SK-N-SH (cell line): ENCODE results near the gene ELF3. TPM values are rescaled to one million over a fixed set of nuclear protein-coding genes. Genes with fewer than 3 reads are reported as not detected.

Experiments
- CTCF ChIA-PET: fragments of 300-600, 350-600 bp; formaldehyde crosslinking; extraction: SDS; loops from one replicate; lab custom pipeline; 2021; lab: Yijun Ruan, JAX
- POLR2A ChIA-PET: fragments of 350-600 bp; sonication (Branson Sonifier 250); formaldehyde crosslinking; extraction: SDS; loops from one replicate; lab custom pipeline; 2020; ENCODE audit warnings: antibody characterized with exemption, inconsistent platforms; lab: Yijun Ruan, JAX
- DNase-seq: peaks from one replicate; pipeline ENCODE4 v3.0.0; 2012
- H2AFZ ChIP-seq: fragments of 200-600 bp; sonication (generic); 2 replicates; pipeline ENCODE4 v1.8.1; 2016; ENCODE audit warnings: antibody characterized with exemption, mild to moderate bottlenecking, low read depth
- H3F3A ChIP-seq: fragments of 200-600 bp; sonication (generic); replicated peaks from 2 replicates; pipeline ENCODE3; 2016; ENCODE audit warnings: antibody characterized with exemption, mild to moderate bottlenecking; ENCODE audit not compliant: insufficient read depth
- H3K27ac ChIP-seq, 2 experiments: fragments of 200-500 bp in 1 of 2; fragments of 200-600 bp in 1 of 2; sonication (Bioruptor generic) in 1 of 2; sonication (generic), shearing (Covaris generic) in 1 of 2; 2 replicates each; pipeline versions ENCODE4 v1.5.1 to v1.6.1; 2014 to 2016; ENCODE audit warnings: low read depth in 2 of 2, inconsistent platforms in 1 of 2, low read length in 1 of 2, mild to moderate bottlenecking in 1 of 2, mixed read lengths in 1 of 2
- H3K27me3 ChIP-seq: fragments of 200-600 bp; sonication (generic), shearing (Covaris generic); 2 replicates; pipeline ENCODE4 v1.6.1; 2016; ENCODE audit warnings: mixed run types; ENCODE audit not compliant: insufficient read depth
- H3K36me3 ChIP-seq, 2 experiments: fragments of 200-500 bp in 1 of 2; fragments of 200-600 bp in 1 of 2; sonication (Bioruptor generic) in 1 of 2; sonication (generic) in 1 of 2; replicated peaks in 1 of 2; 2 replicates each; pipeline versions ENCODE3 to v1.5.1; 2014 to 2016; ENCODE audit warnings: low read length in 1 of 2, mild to moderate bottlenecking in 1 of 2; ENCODE audit not compliant: insufficient read depth in 2 of 2, control insufficient read depth in 1 of 2
- H3K4me1 ChIP-seq, 2 experiments: fragments of 200-500 bp in 1 of 2; fragments of 200-600 bp in 1 of 2; sonication (Bioruptor generic) in 1 of 2; sonication (generic), shearing (Covaris generic) in 1 of 2; 2 replicates each; pipeline versions ENCODE4 v1.5.1 to v1.6.1; 2014 to 2016; ENCODE audit warnings: low read depth in 1 of 2, low read length in 1 of 2, mixed run types in 1 of 2; ENCODE audit not compliant: insufficient read depth in 2 of 2, control insufficient read depth in 1 of 2
- H3K4me2 ChIP-seq: fragments of 200-600 bp; sonication (generic), shearing (Covaris generic); 2 replicates; pipeline ENCODE4 v1.6.1; 2017; ENCODE audit warnings: mixed run types
- H3K4me3 ChIP-seq, 2 experiments: fragments of 200-500 bp in 1 of 2; fragments of 200-600 bp in 1 of 2; sonication (Bioruptor generic) in 1 of 2; sonication (generic), shearing (Covaris generic) in 1 of 2; 2 replicates each; pipeline versions ENCODE4 v1.5.1 to v1.8.1; 2014 to 2016; ENCODE audit warnings: low read depth in 2 of 2, inconsistent platforms in 1 of 2, low read length in 1 of 2, mild to moderate bottlenecking in 1 of 2, mixed read lengths in 1 of 2, moderate library complexity in 1 of 2
- H3K79me2 ChIP-seq: fragments of 200-600 bp; sonication (generic); 2 replicates; pipeline ENCODE4 v1.8.1; 2017; ENCODE audit warnings: mild to moderate bottlenecking; ENCODE audit not compliant: insufficient read depth
- H3K9ac ChIP-seq: fragments of 200-600 bp; sonication (generic); 2 replicates; pipeline ENCODE4 v1.6.1; 2017; ENCODE audit warnings: mixed run types
- H3K9me2 ChIP-seq: fragments of 200-600 bp; sonication (generic); 2 replicates; pipeline ENCODE4 v1.6.1; 2017; ENCODE audit warnings: mixed run types
- H3K9me3 ChIP-seq: fragments of 200-600 bp; sonication (generic); 2 replicates; pipeline ENCODE4 v1.6.1; 2017; ENCODE audit warnings: mixed run types, mild to moderate bottlenecking, moderate library complexity
- H4K20me1 ChIP-seq: fragments of 200-600 bp; sonication (generic); 2 replicates; pipeline ENCODE4 v1.6.1; 2017; ENCODE audit warnings: mild to moderate bottlenecking, mixed run types; ENCODE audit not compliant: insufficient read depth
- CHD2 ChIP-seq: fragments of 150-350 bp; IDR thresholded peaks from 2 replicates; pipeline ENCODE4 v1.6.1; 2018; ENCODE audit warnings: low read length; ENCODE audit not compliant: partially characterized antibody
- EZH2phosphoT487 ChIP-seq: fragments of 200-600 bp; sonication (generic); IDR thresholded peaks from 2 replicates; pipeline ENCODE4 v1.6.1; 2017; ENCODE audit warnings: low read depth, mixed run types, mild to moderate bottlenecking, antibody characterized with exemption, moderate library complexity, borderline replicate concordance
- FOSL2 ChIP-seq: IDR thresholded peaks from 2 replicates; pipeline ENCODE4 v1.4.0; 2012; ENCODE audit warnings: low read depth, mild to moderate bottlenecking, moderate library complexity, borderline replicate concordance
- FOXJ3 ChIP-seq: sonication (generic); formaldehyde crosslinking; IDR thresholded peaks from 2 replicates; pipeline ENCODE4 v1.5.1; 2020; ENCODE audit warnings: mild to moderate bottlenecking, missing genetic modification reagents
- FOXM1 ChIP-seq: IDR thresholded peaks from 2 replicates; pipeline ENCODE4 v1.4.0; 2012; ENCODE audit warnings: low read depth, mild to moderate bottlenecking
- GATA2 ChIP-seq: sonication (generic); formaldehyde crosslinking; IDR thresholded peaks from 2 replicates; pipeline ENCODE4 v1.5.0; 2020; ENCODE audit warnings: mild to moderate bottlenecking, missing genetic modification reagents
- JUND ChIP-seq: IDR thresholded peaks from 2 replicates; pipeline ENCODE4 v1.4.0; 2012
- POLR2AphosphoS5 ChIP-seq: IDR thresholded peaks from 2 replicates; pipeline ENCODE4 v1.6.1; 2012; ENCODE audit warnings: low read depth, low read length
- RAD21 ChIP-seq: IDR thresholded peaks from 2 replicates; pipeline ENCODE4 v1.6.1; 2012; ENCODE audit warnings: mild to moderate bottlenecking, low read length
- RXRA ChIP-seq: IDR thresholded peaks from 2 replicates; pipeline ENCODE4 v1.4.0; 2012; ENCODE audit warnings: low read depth, mild to moderate bottlenecking, borderline replicate concordance
- SMC3 ChIP-seq: IDR thresholded peaks from 2 replicates; pipeline ENCODE4 v1.6.1; 2012; ENCODE audit warnings: low read depth, low read length, improper control_type of control experiment
- TAF1 ChIP-seq: IDR thresholded peaks from 2 replicates; pipeline ENCODE4 v1.6.1; 2012; ENCODE audit warnings: low read depth, mild to moderate bottlenecking, low read length, moderate library complexity, borderline replicate concordance
- YY1 ChIP-seq: IDR thresholded peaks from 2 replicates; pipeline ENCODE4 v1.4.0; 2012; ENCODE audit warnings: low read depth, mild to moderate bottlenecking
- WGBS: methylation state at CpG from one replicate; pipeline ENCODE4 v1.1.6; 2017; ENCODE audit warnings: low lambda C conversion rate; 5-methylcytosine and 5-hydroxymethylcytosine counted together
- polyA plus RNA-seq, 3 experiments: library from polyadenylated mRNA; depleted of rRNA; stranded (reverse); fragments of >200 nt; gene quantifications; 2 replicates each; pipeline ENCODE4 v1.2.3, GENCODE V29; 2012
- TF ChIP-seq, protein P1 (sequence below): fragments of 150-350 bp; IDR thresholded peaks from 2 replicates; pipeline ENCODE4 v1.6.1; 2016; ENCODE audit warnings: mild to moderate bottlenecking, low read depth, low read length
- TF ChIP-seq, protein P2 (sequence below): IDR thresholded peaks from 2 replicates; pipeline ENCODE4; 2012
- TF ChIP-seq, protein P3 (sequence below): IDR thresholded peaks from 2 replicates; pipeline ENCODE4 v1.4.0; 2012; ENCODE audit warnings: low read depth
- TF ChIP-seq, protein P4 (sequence below): IDR thresholded peaks from 2 replicates; pipeline ENCODE4 v1.4.0; 2012; ENCODE audit warnings: low read depth, borderline replicate concordance

ELF3 gene
- polyA plus RNA-seq, 1 of the 3 experiments (the other 2 are of a cell fraction): 0.10 TPM

DNA sequence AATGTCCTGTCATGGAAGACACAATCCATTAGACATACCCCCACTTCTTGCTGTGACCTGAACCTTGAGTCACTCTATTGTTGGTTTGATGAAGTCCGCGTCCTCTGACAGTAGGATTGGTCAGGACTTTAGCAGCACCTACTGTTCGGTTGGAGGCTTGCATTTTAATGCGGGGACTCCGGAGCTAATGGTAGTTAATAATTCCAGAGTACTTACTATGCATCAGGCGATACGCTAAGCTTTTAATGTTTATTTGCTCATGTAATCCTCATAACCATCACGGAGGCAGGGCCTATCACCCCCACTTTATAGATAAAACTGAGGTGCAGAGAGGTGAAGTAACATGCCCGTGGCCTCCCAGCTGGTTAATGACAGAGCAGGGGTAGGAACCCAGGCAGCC is 7.9 kb upstream of the ELF3 start:
- no peaks in the 10 kb centered on the region for H3K4me1 ChIP-seq
- H3K9ac ChIP-seq: no peak overlapping the region
- no peak for TF ChIP-seq GATA2 (CRISPR knock-in tag)
- no peak for TF ChIP-seq YY1
- no peak for TF ChIP-seq FOXM1
- TF ChIP-seq POLR2AphosphoS5: no peak
- TF ChIP-seq, protein P1, sequence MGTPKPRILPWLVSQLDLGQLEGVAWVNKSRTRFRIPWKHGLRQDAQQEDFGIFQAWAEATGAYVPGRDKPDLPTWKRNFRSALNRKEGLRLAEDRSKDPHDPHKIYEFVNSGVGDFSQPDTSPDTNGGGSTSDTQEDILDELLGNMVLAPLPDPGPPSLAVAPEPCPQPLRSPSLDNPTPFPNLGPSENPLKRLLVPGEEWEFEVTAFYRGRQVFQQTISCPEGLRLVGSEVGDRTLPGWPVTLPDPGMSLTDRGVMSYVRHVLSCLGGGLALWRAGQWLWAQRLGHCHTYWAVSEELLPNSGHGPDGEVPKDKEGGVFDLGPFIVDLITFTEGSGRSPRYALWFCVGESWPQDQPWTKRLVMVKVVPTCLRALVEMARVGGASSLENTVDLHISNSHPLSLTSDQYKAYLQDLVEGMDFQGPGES: no peak
- TF ChIP-seq, protein P2, sequence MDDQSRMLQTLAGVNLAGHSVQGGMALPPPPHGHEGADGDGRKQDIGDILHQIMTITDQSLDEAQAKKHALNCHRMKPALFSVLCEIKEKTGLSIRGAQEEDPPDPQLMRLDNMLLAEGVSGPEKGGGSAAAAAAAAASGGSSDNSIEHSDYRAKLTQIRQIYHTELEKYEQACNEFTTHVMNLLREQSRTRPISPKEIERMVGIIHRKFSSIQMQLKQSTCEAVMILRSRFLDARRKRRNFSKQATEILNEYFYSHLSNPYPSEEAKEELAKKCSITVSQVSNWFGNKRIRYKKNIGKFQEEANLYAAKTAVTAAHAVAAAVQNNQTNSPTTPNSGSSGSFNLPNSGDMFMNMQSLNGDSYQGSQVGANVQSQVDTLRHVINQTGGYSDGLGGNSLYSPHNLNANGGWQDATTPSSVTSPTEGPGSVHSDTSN: no peak
- no peak for TF ChIP-seq SMC3
- no peak for TF ChIP-seq RXRA
- TF ChIP-seq JUND: no peak
- TF ChIP-seq, protein P3, sequence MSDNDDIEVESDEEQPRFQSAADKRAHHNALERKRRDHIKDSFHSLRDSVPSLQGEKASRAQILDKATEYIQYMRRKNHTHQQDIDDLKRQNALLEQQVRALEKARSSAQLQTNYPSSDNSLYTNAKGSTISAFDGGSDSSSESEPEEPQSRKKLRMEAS: no peak
- TF ChIP-seq, protein P4, sequence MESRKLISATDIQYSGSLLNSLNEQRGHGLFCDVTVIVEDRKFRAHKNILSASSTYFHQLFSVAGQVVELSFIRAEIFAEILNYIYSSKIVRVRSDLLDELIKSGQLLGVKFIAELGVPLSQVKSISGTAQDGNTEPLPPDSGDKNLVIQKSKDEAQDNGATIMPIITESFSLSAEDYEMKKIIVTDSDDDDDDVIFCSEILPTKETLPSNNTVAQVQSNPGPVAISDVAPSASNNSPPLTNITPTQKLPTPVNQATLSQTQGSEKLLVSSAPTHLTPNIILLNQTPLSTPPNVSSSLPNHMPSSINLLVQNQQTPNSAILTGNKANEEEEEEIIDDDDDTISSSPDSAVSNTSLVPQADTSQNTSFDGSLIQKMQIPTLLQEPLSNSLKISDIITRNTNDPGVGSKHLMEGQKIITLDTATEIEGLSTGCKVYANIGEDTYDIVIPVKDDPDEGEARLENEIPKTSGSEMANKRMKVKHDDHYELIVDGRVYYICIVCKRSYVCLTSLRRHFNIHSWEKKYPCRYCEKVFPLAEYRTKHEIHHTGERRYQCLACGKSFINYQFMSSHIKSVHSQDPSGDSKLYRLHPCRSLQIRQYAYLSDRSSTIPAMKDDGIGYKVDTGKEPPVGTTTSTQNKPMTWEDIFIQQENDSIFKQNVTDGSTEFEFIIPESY: no peak
- TF ChIP-seq FOXJ3 (CRISPR knock-in tag): no peak
- no peak for TF ChIP-seq TAF1
- peaks cover 20% of the 10 kb centered on the region for H3F3A ChIP-seq
- H3K4me2 ChIP-seq: no peak overlapping the region
- no peak overlapping the region for H3K27ac ChIP-seq
- no peak overlapping the region for H3K4me3 ChIP-seq
- H3K79me2 ChIP-seq: no peaks in the 10 kb centered on the region
- H4K20me1 ChIP-seq: no peaks in the 10 kb centered on the region
- ChIA-PET CTCF (interaction anchor here (4.3 to 20.4 kb wide), 3 partner anchors 107 to 133 kb away, joined by 44 to 411 read pairs (median 56); partner anchors contain the start of gene GPR37L1), POLR2A (no interaction called here)
- H3K9me2 ChIP-seq: no peaks in the 10 kb centered on the region
- 82% methylated on average over 9 of the region's 9 CpGs for WGBS
- no peak overlapping the region for H2AFZ ChIP-seq
- peaks cover 41 to 55% of the 10 kb centered on the region in 2 experiments for H3K36me3 ChIP-seq
- H3K9me3 ChIP-seq: no peaks in the 10 kb centered on the region
- no peaks in the 10 kb centered on the region for H3K27me3 ChIP-seq
- no peak for DNase-seq

- no peaks in the 10 kb centered on the region for H3K9me2 ChIP-seq
- H3K4me1 ChIP-seq: peaks cover 0 to 1% of the 10 kb centered on the region in 2 experiments; a peak in 1 of 4 replicates
- H3F3A ChIP-seq: peaks cover 14% of the 10 kb centered on the region
- H3K9ac ChIP-seq: no peak overlapping the region
- CTCF ChIA-PET: interaction anchor here (1.2 to 20.4 kb wide), 7 partner anchors 18 to 131 kb away, joined by 3 to 411 read pairs (median 5); partner anchors contain the start of gene GPR37L1
- H3K4me3 ChIP-seq: no peak overlapping the region
- no peaks in the 10 kb centered on the region for H3K79me2 ChIP-seq
- DNase-seq: no peak
- H3K27me3 ChIP-seq: no peaks in the 10 kb centered on the region
- WGBS: 92% methylated on average over 8 of the region's 9 CpGs
- no peak overlapping the region for H3K27ac ChIP-seq
- no peak overlapping the region for H2AFZ ChIP-seq
- no peak overlapping the region for H3K4me2 ChIP-seq
- H3K9me3 ChIP-seq: no peaks in the 10 kb centered on the region
- no peaks in the 10 kb centered on the region for H4K20me1 ChIP-seq
- H3K36me3 ChIP-seq: peaks cover 29 to 55% of the 10 kb centered on the region in 2 experiments
- POLR2A ChIA-PET: no interaction called here
- TF ChIP-seq SMC3: no peak
- TF ChIP-seq RAD21: no peak
- TF ChIP-seq, protein P4: no peak
- no peak for TF ChIP-seq GATA2 (CRISPR knock-in tag)
- no peak for TF ChIP-seq CHD2
- TF ChIP-seq, protein P3: no peak
- no peak for TF ChIP-seq POLR2AphosphoS5
- no peak for TF ChIP-seq FOSL2
- TF ChIP-seq, protein P2: no peak
- TF ChIP-seq EZH2phosphoT487: no peak
- no peak for TF ChIP-seq YY1
Observed at GRCh38 chr1:202004711-202005110, 5.7 kb upstream of the ELF3 start.
